GM23248 (cell line): Measurements from ENCODE around the gene CNR2.
"Not testable (repeated sequence)": the region's sequence is repeated elsewhere in the genome, so short reads cannot be mapped to it uniquely, and the experiment has no call there.

Experiments used
- EZH2 ChIP-seq: fragments of 200-600 bp; sonication (generic); IDR thresholded peaks from 2 replicates; pipeline ENCODE4 v1.6.1; 2018; ENCODE audit warnings: antibody characterized with exemption, mild to moderate bottlenecking; ENCODE audit not compliant: insufficient read depth, poor library complexity, severe bottlenecking
- EZH2phosphoT487 ChIP-seq: fragments of 200-600 bp; sonication (generic); IDR thresholded peaks from 2 replicates; pipeline ENCODE4 v1.6.1; 2018; ENCODE audit warnings: antibody characterized with exemption, moderate library complexity, mild to moderate bottlenecking, low read depth; ENCODE audit not compliant: insufficient read depth

DNA sequence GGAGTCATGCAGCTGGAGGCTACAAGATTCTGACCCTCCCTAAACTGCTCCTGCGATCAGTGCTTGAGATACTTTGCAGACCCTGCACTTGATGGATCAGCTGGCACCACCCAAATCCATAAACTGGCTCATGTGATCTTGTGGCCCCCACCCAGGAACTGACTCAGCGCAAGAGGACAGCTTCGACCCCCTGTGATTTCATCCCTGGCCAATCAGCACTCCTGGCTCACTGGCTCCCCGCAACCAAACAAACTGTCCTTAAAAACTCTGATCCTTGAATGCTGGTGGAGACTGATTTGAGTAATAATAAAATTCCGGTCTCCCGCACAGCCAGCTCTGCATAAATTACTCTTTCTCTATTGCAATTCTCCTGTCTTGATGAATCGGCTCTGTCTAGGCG, 13.1 kb downstream of the CNR2 start:
- not testable (repeated sequence) for TF ChIP-seq EZH2, EZH2phosphoT487
